ENCODE data around the gene LBHD1. TPM values are rescaled to one million over a fixed set of nuclear protein-coding genes. Genes with fewer than 3 reads are reported as not detected.

LBHD1 gene
- total RNA-seq, 1 experiment from 2014 or later: 8.7 TPM

GRCh38 chr11:62665599-62666258, 6.3 kb downstream of the LBHD1 start:
- POLR2A ChIA-PET: interaction anchor here (0.7 to 10.6 kb wide), 54 partner anchors 8 to 1749 kb away, joined by 3 to 222 read pairs (median 6); partner anchors contain the start of genes AHNAK, B3GAT3, EEF1G and EML3
- Mint-ChIP-seq H3K27me3 (ENCODE audit: insufficient read depth, unreplicated experiment) (no peaks in the 10 kb centered on the region), H3K4me1 (ENCODE audit: insufficient read depth, unreplicated experiment) (peaks cover 5% of the 10 kb centered on the region), H3K27ac (ENCODE audit: low read depth, unreplicated experiment) (peak overlapping the region; percentile 91), H3K36me3 (ENCODE audit: insufficient read depth, unreplicated experiment) (peaks cover 74% of the 10 kb centered on the region), H3K9me3 (ENCODE audit: unreplicated experiment) (no peaks in the 10 kb centered on the region), H3K4me3 (ENCODE audit: unreplicated experiment) (peak overlapping the region; percentile 98)
- CTCF ChIA-PET: interaction anchor here (0.7 to 1.4 kb wide), 9 partner anchors 10 to 273 kb away, joined by 3 to 7 read pairs (median 3); no protein-coding TSS in a partner anchor
- DNase-seq (ENCODE audit: unreplicated experiment): peak; percentile 41
- intact Hi-C loops (cut with micrococcal nuclease): loop anchor here (1.0 kb wide), 1 partner anchor 12 kb away; the partner anchor contains the start of gene INTS5
- BruUV-seq (replicated peaks): no TSS peak
- TF ChIP-seq CTCF (IDR thresholded peaks at IDR 0.05; ENCODE audit: unreplicated experiment): no peak

GRCh38 chr11:62665075-62665598, 6.9 kb downstream of the LBHD1 start, which contains the start of the genes C11orf98 and CSKMT:
TSS of gene C11orf98 (minus strand) at chr11:62665210. CDS start at chr11:62665169, 41 bp downstream.
TSS of gene CSKMT (plus strand) at chr11:62665312. CDS start at chr11:62665880, 568 bp downstream.
- no peaks in the 10 kb centered on the region for H3K9me3 Mint-ChIP-seq (ENCODE audit: unreplicated experiment)
- H3K4me1 Mint-ChIP-seq (ENCODE audit: insufficient read depth, unreplicated experiment): peaks cover 5% of the 10 kb centered on the region
- ChIA-PET POLR2A (interaction anchor here (0.8 to 10.6 kb wide), 55 partner anchors 9 to 1273 kb away, joined by 3 to 222 read pairs (median 6); partner anchors contain the start of genes AHNAK, B3GAT3, EEF1G and EML3), CTCF (interaction anchor here (0.6 to 1.4 kb wide), 12 partner anchors 10 to 272 kb away, joined by 3 to 7 read pairs (median 3); no protein-coding TSS in a partner anchor)
- H3K4me3 Mint-ChIP-seq (ENCODE audit: unreplicated experiment): peak within 1 kb of the TSS; percentile 98
- TSS peak; percentile 87 for BruUV-seq (replicated peaks)
- peak within 1 kb of the TSS; percentile 91 for H3K27ac Mint-ChIP-seq (ENCODE audit: low read depth, unreplicated experiment)
- H3K36me3 Mint-ChIP-seq (ENCODE audit: insufficient read depth, unreplicated experiment): peaks cover 76% of the 10 kb centered on the region
- intact Hi-C loops (cut with micrococcal nuclease): loop anchor here (1.0 kb wide), 1 partner anchor 12 kb away; the partner anchor contains the start of gene INTS5
- no peak for TF ChIP-seq CTCF (IDR thresholded peaks at IDR 0.05; ENCODE audit: unreplicated experiment)
- peak; percentile 92 for DNase-seq (ENCODE audit: unreplicated experiment)
- H3K27me3 Mint-ChIP-seq (ENCODE audit: insufficient read depth, unreplicated experiment): no peaks in the 10 kb centered on the region

DNA sequence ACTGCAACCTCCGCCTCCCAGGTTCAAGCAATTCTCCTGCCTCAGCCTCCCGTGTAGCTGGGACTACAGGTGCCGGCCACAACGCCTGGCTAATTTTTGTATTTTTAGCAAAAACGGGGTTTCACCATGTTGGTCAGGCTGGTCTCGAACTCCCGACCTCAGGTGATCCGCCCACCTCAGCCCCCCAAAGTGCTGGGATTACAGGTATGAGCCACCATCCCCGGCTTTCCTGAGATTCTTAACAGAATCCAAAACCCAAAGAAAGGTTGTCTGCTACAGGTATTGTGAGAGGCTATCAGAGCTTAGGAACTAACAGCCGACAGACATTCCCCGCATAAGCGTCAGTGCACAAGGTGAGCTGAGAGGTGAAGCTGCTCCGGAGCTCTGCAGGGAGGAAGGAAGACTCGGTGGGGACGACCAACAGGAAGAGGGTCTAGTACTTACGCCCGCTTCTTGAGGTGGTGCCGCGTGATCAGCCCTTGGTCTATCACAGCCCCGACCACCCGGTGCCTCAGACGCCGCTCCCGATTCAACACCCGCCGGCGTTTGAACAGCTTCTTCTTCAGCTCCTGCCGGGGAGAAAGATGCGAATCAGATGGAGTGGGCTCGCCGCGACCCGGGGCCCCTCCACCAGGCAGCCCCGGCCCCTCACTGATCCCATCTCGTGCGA, 7.5 kb downstream of the LBHD1 start:
- Mint-ChIP-seq H3K9me3 (ENCODE audit: unreplicated experiment) (no peaks in the 10 kb centered on the region), H3K36me3 (ENCODE audit: insufficient read depth, unreplicated experiment) (peaks cover 78% of the 10 kb centered on the region), H3K27me3 (ENCODE audit: insufficient read depth, unreplicated experiment) (no peaks in the 10 kb centered on the region), H3K27ac (ENCODE audit: low read depth, unreplicated experiment) (peak overlapping the region; percentile 91), H3K4me1 (ENCODE audit: insufficient read depth, unreplicated experiment) (peaks cover 3% of the 10 kb centered on the region), H3K4me3 (ENCODE audit: unreplicated experiment) (peak overlapping the region; percentile 98)
- BruUV-seq (replicated peaks): TSS peak; percentile 57
- CTCF ChIA-PET: interaction anchor here (0.6 to 1.4 kb wide), 11 partner anchors 9 to 270 kb away, joined by 3 to 7 read pairs (median 3); no protein-coding TSS in a partner anchor
- intact Hi-C loops (cut with micrococcal nuclease): loop anchor here (1.0 kb wide), 1 partner anchor 11 kb away; the partner anchor contains the start of gene INTS5
- TF ChIP-seq CTCF (IDR thresholded peaks at IDR 0.05; ENCODE audit: unreplicated experiment): no peak
- peak; percentile 65 for DNase-seq (ENCODE audit: unreplicated experiment)
- POLR2A ChIA-PET: interaction anchor here (0.5 to 10.6 kb wide), 54 partner anchors 9 to 1272 kb away, joined by 3 to 222 read pairs (median 6); partner anchors contain the start of genes AHNAK, B3GAT3, EEF1G and EML3
